H1 (cell line): ENCODE data around the gene CHMP4A. TPM values are rescaled to one million over a fixed set of nuclear protein-coding genes. Genes with fewer than 3 reads are reported as not detected.

Source experiments
- CTCF ChIA-PET: fragments of 300-600 bp; sonication (Branson Sonifier 250); formaldehyde crosslinking; loops from one replicate; lab custom pipeline; 2021; ENCODE audit not compliant: partially characterized antibody; lab: Charles Lee
- POLR2A ChIA-PET: fragments of 300-600 bp; sonication (Branson Sonifier 250); formaldehyde crosslinking; loops from one replicate; lab custom pipeline; 2021; ENCODE audit warnings: inconsistent platforms; ENCODE audit not compliant: partially characterized antibody; lab: Charles Lee
- DNase-seq, 2 experiments: peaks; one replicate each; pipeline versions ENCODE4 v3.0.0 to v3.0.0-alpha.2; 2010 to 2022; ENCODE audit warnings: low spot score in 2 of 2, low read depth in 1 of 2, mixed read lengths in 1 of 2
- FAIRE-seq: peaks from 2 replicates; lab custom pipeline; 2011; peaks lifted over from hg19 to GRCh38; lab: Jason Lieb, UNC
- H2AFZ ChIP-seq: 2 replicates; pipeline ENCODE4 v1.8.1; 2012; ENCODE audit warnings: low read length, inconsistent platforms
- H2AK5ac ChIP-seq: 2 replicates; pipeline ENCODE4 v1.6.1; 2013; ENCODE audit warnings: low read depth, low read length
- H2BK120ac ChIP-seq: replicated peaks from 2 replicates; pipeline ENCODE3; 2013; ENCODE audit warnings: low read depth, low read length, inconsistent platforms
- H2BK12ac ChIP-seq: 2 replicates; pipeline ENCODE4 v1.6.1; 2013; ENCODE audit warnings: low read depth, low read length
- H2BK15ac ChIP-seq: 2 replicates; pipeline ENCODE4 v1.6.1; 2013; ENCODE audit warnings: low read length
- H2BK20ac ChIP-seq: 2 replicates; pipeline ENCODE4 v1.6.1; 2013; ENCODE audit warnings: low read length
- H2BK5ac ChIP-seq: 2 replicates; pipeline ENCODE4 v1.6.1; 2013; ENCODE audit warnings: low read depth, low read length
- H3K14ac ChIP-seq: 2 replicates; pipeline ENCODE4 v1.6.1; 2013; ENCODE audit warnings: inconsistent platforms; ENCODE audit not compliant: insufficient read length
- H3K18ac ChIP-seq: 2 replicates; pipeline ENCODE4 v1.6.1; 2013; ENCODE audit warnings: low read length; ENCODE audit errors: extremely low read depth
- H3K23ac ChIP-seq: 2 replicates; pipeline ENCODE4 v1.6.1; 2013; ENCODE audit warnings: inconsistent platforms; ENCODE audit not compliant: insufficient read length
- H3K23me2 ChIP-seq: 2 replicates; pipeline ENCODE4 v1.6.1; 2013; ENCODE audit warnings: low read depth, low read length
- H3K27ac ChIP-seq: 2 replicates; pipeline ENCODE4 v1.6.1; 2011; ENCODE audit warnings: low read depth, low read length, inconsistent platforms
- H3K27me3 ChIP-seq, 4 experiments: replicated peaks in 1 of 4; 1 replicate in 1 of 4; 2 replicates in 3 of 4; pipeline versions ENCODE4 v1.6.1 to v1.8.1; 2011 to 2013; ENCODE audit warnings: low read length in 3 of 4, mild to moderate bottlenecking in 3 of 4, inconsistent platforms in 2 of 4, mixed read lengths in 2 of 4, moderate library complexity in 1 of 4; ENCODE audit not compliant: control insufficient read depth in 3 of 4, insufficient read depth in 3 of 4; ENCODE audit errors: extremely low read depth in 1 of 4
- H3K36me3 ChIP-seq, 4 experiments: 2 replicates each; pipeline versions ENCODE4 v1.6.1 to v1.8.1; 2011 to 2013; ENCODE audit warnings: mild to moderate bottlenecking in 4 of 4, low read length in 3 of 4, moderate library complexity in 2 of 4, control low read depth in 1 of 4, inconsistent platforms in 1 of 4; ENCODE audit not compliant: insufficient read depth in 4 of 4, control insufficient read depth in 2 of 4
- H3K4ac ChIP-seq: replicated peaks from 2 replicates; pipeline ENCODE3; 2013; ENCODE audit warnings: low read length, low read depth, mixed read lengths, inconsistent platforms; ENCODE audit not compliant: insufficient read length
- H3K4me1 ChIP-seq, 4 experiments: replicated peaks in 1 of 4; 1 replicate in 1 of 4; 2 replicates in 3 of 4; pipeline versions ENCODE4 v1.6.1 to v1.8.1; 2011 to 2013; ENCODE audit warnings: low read length in 3 of 4, inconsistent platforms in 2 of 4, mixed read lengths in 1 of 4; ENCODE audit not compliant: insufficient read depth in 4 of 4, control insufficient read depth in 3 of 4
- H3K4me2 ChIP-seq, 2 experiments: 2 replicates each; pipeline versions ENCODE4 v1.6.1 to v1.8.1; 2011 to 2013; ENCODE audit warnings: low read depth in 2 of 2, low read length in 2 of 2, control low read depth in 1 of 2, inconsistent platforms in 1 of 2, mild to moderate bottlenecking in 1 of 2; ENCODE audit not compliant: insufficient read depth in 1 of 2
- H3K4me3 ChIP-seq, 4 experiments: fragments of 200-600, 300-600 bp in 1 of 4; sonication (generic), shearing (Covaris generic), sonication (Bioruptor Twin) in 1 of 4; 2 replicates each; pipeline versions ENCODE4 v1.5.1 to v1.8.1; 2011 to 2016; ENCODE audit warnings: low read length in 4 of 4, low read depth in 3 of 4, control low read depth in 2 of 4, inconsistent platforms in 2 of 4, mild to moderate bottlenecking in 2 of 4, mixed read lengths in 1 of 4, moderate library complexity in 1 of 4; ENCODE audit not compliant: insufficient read depth in 2 of 4; ENCODE audit errors: extremely low read depth in 1 of 4
- H3K56ac ChIP-seq: replicated peaks from 2 replicates; pipeline ENCODE3; 2013; ENCODE audit warnings: low read depth, mild to moderate bottlenecking, mixed read lengths, low read length, inconsistent platforms; ENCODE audit not compliant: insufficient read length
- H3K79me1 ChIP-seq: 2 replicates; pipeline ENCODE4 v1.6.1; 2013; ENCODE audit warnings: low read depth, low read length, control low read depth
- H3K79me2 ChIP-seq, 2 experiments: 2 replicates each; pipeline versions ENCODE4 v1.6.1 to v1.8.1; 2012 to 2013; ENCODE audit warnings: low read length in 2 of 2, mild to moderate bottlenecking in 2 of 2, inconsistent platforms in 1 of 2; ENCODE audit not compliant: insufficient read depth in 2 of 2, control insufficient read depth in 1 of 2
- H3K9ac ChIP-seq, 4 experiments: replicated peaks in 1 of 4; 1 replicate in 1 of 4; 2 replicates in 3 of 4; pipeline versions ENCODE4 v1.6.1 to v1.8.1; 2011 to 2013; ENCODE audit warnings: low read depth in 3 of 4, low read length in 3 of 4, control low read depth in 2 of 4, mild to moderate bottlenecking in 2 of 4, moderate library complexity in 2 of 4, inconsistent platforms in 1 of 4; ENCODE audit errors: extremely low read depth in 1 of 4
- H3K9me3 ChIP-seq, 2 experiments: 2 replicates each; pipeline versions ENCODE4 v1.6.1 to v1.8.1; 2012 to 2013; ENCODE audit warnings: mild to moderate bottlenecking in 2 of 2, moderate library complexity in 2 of 2, control low read depth in 1 of 2, inconsistent platforms in 1 of 2, low read depth in 1 of 2, low read length in 1 of 2, mixed read lengths in 1 of 2; ENCODE audit not compliant: insufficient read depth in 2 of 2
- H4K20me1 ChIP-seq, 2 experiments: replicated peaks in 1 of 2; 2 replicates each; pipeline versions ENCODE3 to v1.8.1; 2011 to 2013; ENCODE audit warnings: inconsistent platforms in 2 of 2, low read length in 2 of 2, mild to moderate bottlenecking in 1 of 2; ENCODE audit not compliant: insufficient read depth in 2 of 2, control insufficient read depth in 1 of 2
- H4K5ac ChIP-seq: 2 replicates; pipeline ENCODE4 v1.6.1; 2013; ENCODE audit warnings: low read length, low read depth, mixed read lengths, inconsistent platforms; ENCODE audit not compliant: insufficient read length
- H4K8ac ChIP-seq: 2 replicates; pipeline ENCODE4 v1.8.0; 2013; ENCODE audit warnings: mild to moderate bottlenecking, moderate library complexity, low read length, inconsistent platforms; ENCODE audit not compliant: insufficient read depth; ENCODE audit errors: extremely low read depth
- H4K91ac ChIP-seq: replicated peaks from 2 replicates; pipeline ENCODE3; 2013; ENCODE audit warnings: low read length, mixed read lengths, inconsistent platforms; ENCODE audit not compliant: insufficient read length
- HDAC6 ChIP-seq: IDR thresholded peaks from one replicate; pipeline ENCODE4 v1.7.1; 2012; ENCODE audit warnings: low read depth, mild to moderate bottlenecking, inconsistent platforms, low read length, moderate library complexity
- POLR2A ChIP-seq, 2 experiments: IDR thresholded peaks; 1 replicate in 1 of 2; 2 replicates in 1 of 2; pipeline ENCODE4 v1.6.1; 2011; ENCODE audit warnings: low read depth in 2 of 2, low read length in 2 of 2, mild to moderate bottlenecking in 2 of 2; ENCODE audit errors: control extremely low read depth in 1 of 2
- ZNF274 ChIP-seq: IDR thresholded peaks from 2 replicates; pipeline ENCODE4 v1.7.0; 2012; ENCODE audit warnings: low read length, borderline replicate concordance; ENCODE audit errors: extremely low read depth
- WGBS, 2 experiments: shearing (Covaris generic) in 1 of 2; methylation state at CpG; one replicate each; pipeline versions ENCODE4 v1.1.6 to v1.1.7; 2013 to 2015; ENCODE audit warnings: low lambda C conversion rate in 2 of 2, mixed read lengths in 2 of 2, inconsistent platforms in 1 of 2, low coverage in 1 of 2, missing lambda C conversion rate in 1 of 2; ENCODE audit not compliant: insufficient replicate concordance in 2 of 2, insufficient coverage in 1 of 2, insufficient read length in 1 of 2; ENCODE audit errors: extremely low coverage in 1 of 2, missing lambda C conversion rate in 1 of 2; 5-methylcytosine and 5-hydroxymethylcytosine counted together
- polyA plus RNA-seq, 7 experiments: library from polyadenylated mRNA; depleted of rRNA in 3 of 7; stranded (reverse) in 5 of 7; unstranded in 2 of 7; fragments of >200 nt in 5 of 7; fragments of 200-250 nt in 2 of 7; gene quantifications; 1 replicate in 5 of 7; 2 replicates in 1 of 7; 4 replicates in 1 of 7; pipeline versions ENCODE4 v1.2.1 to v1.2.3, GENCODE V29; 2011 to 2013; ENCODE audit warnings: missing spikeins in 2 of 7, mixed read lengths in 2 of 7
- total RNA-seq: library from RNA; stranded (reverse); fragmentation: NEBNext Ultra II Directional; extraction: Animal tissue kit (Norgen Biotek cat#: 25700); gene quantifications from 2 replicates; pipeline ENCODE4 v1.2.1, GENCODE V29; 2021

Gene CHMP4A
- total and polyA plus RNA-seq, 2 of the 8 experiments (the other 6 are each of a cell fraction or from before 2014, with no cell fraction given): 32.9 to 37.6 TPM

GRCh38 chr14:24204163-24205146 is 8.8 kb downstream of the CHMP4A start:
- no peak overlapping the region; a peak in 1 of 7 replicates for H3K9ac ChIP-seq
- POLR2A ChIA-PET: interaction anchor here (0.6 to 5.0 kb wide), 6 partner anchors 9 to 45 kb away, joined by 3 to 24 read pairs (median 6); partner anchors contain the start of genes CHMP4A, MDP1 and TM9SF1
- H3K4me2 ChIP-seq: no peak overlapping the region
- no peaks in the 10 kb centered on the region for H3K27me3 ChIP-seq
- no peak overlapping the region for H2BK15ac ChIP-seq
- no peak overlapping the region for H3K23ac ChIP-seq
- H3K4ac ChIP-seq: no peak overlapping the region
- peaks cover 0 to 7% (median 4%) of the 10 kb centered on the region in 4 experiments; a peak in 3 of 7 replicates for H3K4me1 ChIP-seq
- H3K79me2 ChIP-seq: no peaks in the 10 kb centered on the region
- no peak overlapping the region for H4K91ac ChIP-seq
- H3K4me3 ChIP-seq: no peak overlapping the region
- H2AK5ac ChIP-seq: no peak overlapping the region
- no peaks in the 10 kb centered on the region for H3K23me2 ChIP-seq
- TF ChIP-seq POLR2A (IDR thresholded peaks at IDR 0.05; ENCODE audit: control extremely low read depth in 1 of 2, low read depth in 2 of 2, low read length in 2 of 2): peak in 1 of 2 experiments; percentile 36; a peak in 1 of 3 replicates
- no peak for TF ChIP-seq HDAC6
- no peak for TF ChIP-seq ZNF274
- no peak overlapping the region for H2BK20ac ChIP-seq
- H4K8ac ChIP-seq: no peak overlapping the region
- CTCF ChIA-PET: interaction anchor here (2.3 kb wide), 1 partner anchor 10 kb away, joined by 9 read pairs; the partner anchor contains the start of gene CHMP4A
- no peak overlapping the region for H2AFZ ChIP-seq
- H3K79me1 ChIP-seq: no peaks in the 10 kb centered on the region
- H3K9me3 ChIP-seq: peaks cover 6 to 7% of the 10 kb centered on the region in 2 experiments
- H3K27ac ChIP-seq: no peak overlapping the region
- no peak overlapping the region for H3K14ac ChIP-seq
- no peak overlapping the region for H3K56ac ChIP-seq
- H4K5ac ChIP-seq: no peak overlapping the region
- no peak overlapping the region for H2BK5ac ChIP-seq
- no peak overlapping the region for H2BK12ac ChIP-seq
- peaks cover 0 to 2% of the 10 kb centered on the region in 2 experiments for H4K20me1 ChIP-seq
- no peak overlapping the region for H2BK120ac ChIP-seq
- FAIRE-seq (no peak), DNase-seq (no peak)
- peaks cover 14 to 46% (median 30%) of the 10 kb centered on the region in 4 experiments; a peak in 7 of 8 replicates for H3K36me3 ChIP-seq
- H3K18ac ChIP-seq: no peak overlapping the region
- 95 to 100% methylated on average over 1 to 7 of the region's 7 CpGs for WGBS, 2 experiments
